ENCODE measurements around the gene HIP1R. TPM values are rescaled to one million over a fixed set of nuclear protein-coding genes. Genes with fewer than 3 reads are reported as not detected.
"Not testable (repeated sequence)": the region's sequence is repeated elsewhere in the genome, so short reads cannot be mapped to it uniquely, and the experiment has no call there.

HIP1R gene
- total RNA-seq, 2 donors from 2014 or later: 42.6 to 74.2 TPM

GRCh38 chr12:122888232-122888752 is 53.0 kb downstream of the HIP1R start:
- Histone ChIP-seq H3K9me3 (no peaks in the 10 kb centered on the region), H3K27ac (peak overlapping the region; percentile 88), H3K4me3 (peak overlapping the region; percentile 18), H3K9ac (ENCODE audit: low read depth in 2 of 2, low read length in 2 of 2) (peak overlapping the region; percentile 57 to 90), H3K27me3 (no peaks in the 10 kb centered on the region), H3K4me1 (peaks cover 26% of the 10 kb centered on the region), H3K36me3 (no peaks in the 10 kb centered on the region)
- TF ChIP-seq CTCF (IDR thresholded peaks at IDR 0.05): no peak
- intact Hi-C loops (cut with DNase I): no loop called here
- DNase-seq: peak; percentile 74

DNA sequence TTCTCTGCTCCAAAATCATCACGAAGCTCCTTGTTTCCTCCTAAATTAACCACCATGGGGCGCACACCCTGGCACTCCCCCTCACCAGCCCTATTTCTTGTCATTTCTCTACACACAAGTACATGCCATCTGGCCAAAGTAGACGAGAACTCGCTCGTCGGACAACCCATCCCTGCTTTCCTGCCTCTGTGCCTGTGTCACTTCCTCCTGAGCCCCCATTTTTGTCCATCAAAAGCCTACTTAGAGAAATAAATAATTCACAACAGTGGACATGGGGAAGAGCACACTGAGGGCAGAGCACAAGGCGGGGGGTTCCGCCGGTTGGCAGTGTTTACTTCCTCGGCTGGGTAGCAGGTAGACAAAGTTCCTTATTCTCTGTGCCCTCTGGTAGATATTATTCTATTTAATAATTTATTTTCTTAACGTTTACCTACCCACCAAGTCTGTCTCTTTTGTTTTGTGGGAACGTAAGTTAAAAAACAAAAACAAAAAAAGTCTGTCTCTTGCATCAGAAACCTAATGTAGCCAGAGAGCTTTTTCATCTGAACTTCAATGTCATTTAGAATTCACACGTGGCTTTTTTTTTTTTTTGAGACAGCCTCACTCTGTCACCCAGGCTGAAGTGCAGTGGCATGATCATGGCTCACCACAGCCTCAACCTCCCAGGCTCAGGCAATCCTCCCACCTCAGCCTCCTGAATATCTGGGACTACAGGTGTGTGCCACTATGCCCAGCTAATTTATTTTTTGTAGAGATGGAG is 54.7 kb downstream of the HIP1R start:
- TF ChIP-seq CTCF (IDR thresholded peaks at IDR 0.05): no peak
- Histone ChIP-seq H3K9ac (ENCODE audit: low read depth in 2 of 2, low read length in 2 of 2) (peak overlapping the region in 1 of 2 donors; percentile 90), H3K36me3 (no peaks in the 10 kb centered on the region), H3K27me3 (no peaks in the 10 kb centered on the region), H3K4me3 (no peak overlapping the region), H3K4me1 (peaks cover 26% of the 10 kb centered on the region), H3K9me3 (no peaks in the 10 kb centered on the region), H3K27ac (peak overlapping the region; percentile 88)
- intact Hi-C loops (cut with DNase I): no loop called here
- DNase-seq: no peak

DNA sequence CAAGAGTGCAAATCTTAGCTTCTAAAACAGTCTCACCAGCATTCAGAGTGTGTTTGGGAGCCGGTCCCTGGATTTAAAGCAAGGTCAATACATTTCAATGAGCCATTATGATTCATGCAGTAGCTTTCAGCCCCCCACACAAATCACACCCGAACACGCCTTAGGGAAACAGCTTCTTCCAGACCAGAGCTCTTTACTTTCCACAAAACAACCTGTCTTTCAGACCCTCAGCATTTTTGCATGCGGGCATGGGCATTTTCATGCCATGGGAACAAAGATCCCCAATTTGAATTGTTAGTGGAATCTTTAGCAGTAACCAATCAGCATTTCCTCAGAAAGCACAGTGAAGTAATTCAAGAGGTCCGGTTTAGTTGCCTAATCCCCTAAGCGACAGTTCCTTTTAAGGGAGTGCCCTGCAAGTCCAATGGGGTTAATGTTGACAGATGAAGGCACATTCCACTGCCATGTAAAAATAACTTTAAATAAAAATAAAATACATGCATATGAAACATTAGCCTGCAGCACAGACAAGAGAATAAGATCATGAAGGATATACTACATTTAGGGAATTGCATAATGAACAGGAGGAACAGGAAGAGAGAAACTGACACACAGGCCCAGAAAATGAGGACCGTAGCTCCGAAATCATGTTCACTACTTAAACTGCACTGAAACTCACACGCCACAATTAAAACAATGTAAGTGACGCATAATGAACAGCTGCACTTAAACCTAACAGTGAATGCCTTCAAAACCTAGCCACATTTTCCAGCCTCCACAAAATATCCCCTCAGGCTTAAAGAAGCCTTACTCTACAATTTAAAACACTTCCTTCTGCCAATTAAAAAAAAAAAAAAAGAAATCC is 56.6 kb downstream of the HIP1R start:
- H3K9ac ChIP-seq (ENCODE audit: low read depth in 2 of 2, low read length in 2 of 2): peak overlapping the region; percentile 60 to 100
- peak; percentile 62 for DNase-seq
- peaks cover 24% of the 10 kb centered on the region for H3K4me1 ChIP-seq
- intact Hi-C loops (cut with DNase I): no loop called here
- peak overlapping the region; percentile 72 for H3K27ac ChIP-seq
- no peaks in the 10 kb centered on the region for H3K9me3 ChIP-seq
- H3K27me3 ChIP-seq: no peaks in the 10 kb centered on the region
- TF ChIP-seq CTCF (IDR thresholded peaks at IDR 0.05): no peak
- H3K36me3 ChIP-seq: no peaks in the 10 kb centered on the region
- peak overlapping the region; percentile 14 for H3K4me3 ChIP-seq

DNA sequence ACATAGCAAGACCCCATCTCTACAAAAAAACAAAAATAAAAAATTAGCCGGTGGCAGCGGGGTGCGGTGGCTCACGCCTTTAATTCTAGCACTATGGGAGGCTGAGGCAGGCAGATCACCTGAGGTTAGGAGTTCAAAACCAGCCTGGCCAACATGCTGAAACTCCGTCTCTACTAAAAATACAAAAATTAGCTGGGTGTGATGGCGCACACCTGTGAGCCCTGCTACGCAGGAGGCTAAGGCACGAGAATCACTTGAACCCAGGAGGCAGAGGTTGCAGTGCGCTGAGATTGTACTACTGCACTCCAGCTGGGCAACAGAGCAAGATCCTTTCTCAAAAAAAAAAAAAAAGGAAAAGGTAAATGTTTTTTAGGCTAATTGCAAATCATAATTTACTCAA is 57.5 kb downstream of the HIP1R start:
- Histone ChIP-seq H3K4me1 (peaks cover 17% of the 10 kb centered on the region), H3K27ac (peak overlapping the region; percentile 72), H3K9ac (ENCODE audit: low read depth in 2 of 2, low read length in 2 of 2) (peak overlapping the region; percentile 43 to 100)
- H3K9me3 ChIP-seq; H3K27me3 ChIP-seq; intact Hi-C loops (cut with DNase I); H3K4me3 ChIP-seq; H3K36me3 ChIP-seq; DNase-seq: not testable (repeated sequence)

DNA sequence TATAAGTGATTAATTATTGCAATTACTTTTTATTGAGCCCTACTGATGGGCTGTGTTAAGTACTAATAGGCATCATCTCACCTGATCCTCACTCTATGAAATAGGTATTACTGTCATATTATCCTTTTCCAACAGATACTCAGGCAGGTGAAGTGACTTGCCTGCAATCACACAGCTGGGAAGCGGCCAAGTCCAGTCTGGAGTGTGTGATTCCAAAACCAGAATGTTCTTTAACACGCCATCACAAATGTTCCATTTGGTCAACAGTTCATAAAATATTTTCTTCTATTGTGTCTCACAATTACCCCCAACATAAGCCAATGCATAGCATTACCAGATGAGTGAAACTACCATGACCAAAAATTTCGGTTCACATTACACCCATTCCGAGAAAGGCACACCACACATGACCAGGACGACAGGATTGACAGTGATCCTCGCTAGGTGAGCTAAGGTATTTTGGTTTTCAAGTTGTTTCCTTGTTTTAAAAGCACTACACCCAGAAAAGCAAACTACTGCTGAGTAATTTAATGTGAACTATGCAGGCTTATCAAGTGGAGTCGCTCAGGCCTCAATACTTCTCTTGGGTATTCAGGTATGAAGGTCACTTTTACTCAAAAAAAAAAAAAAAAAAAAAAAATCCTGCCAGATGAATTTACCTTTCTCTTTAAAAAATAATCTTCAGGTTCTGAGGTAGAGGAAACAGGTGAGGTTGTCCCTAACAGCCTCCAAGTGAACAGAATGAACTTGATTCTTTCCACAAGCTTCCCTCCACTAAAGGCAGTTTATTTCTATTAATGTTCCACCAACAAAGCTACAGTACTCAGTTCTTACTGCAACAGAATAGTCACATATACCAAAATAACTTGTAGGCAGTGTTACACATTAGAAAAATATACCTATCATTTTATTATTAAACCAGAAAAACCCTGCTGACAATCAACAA is 58.2 kb downstream of the HIP1R start:
- H3K27ac ChIP-seq: peak overlapping the region; percentile 72
- peak; percentile 74 for DNase-seq
- peak overlapping the region; percentile 53 for H3K4me3 ChIP-seq
- intact Hi-C loops (cut with DNase I): no loop called here
- H3K9me3 ChIP-seq: no peaks in the 10 kb centered on the region
- no peaks in the 10 kb centered on the region for H3K36me3 ChIP-seq
- TF ChIP-seq CTCF (IDR thresholded peaks at IDR 0.05): no peak
- H3K9ac ChIP-seq (ENCODE audit: low read depth in 2 of 2, low read length in 2 of 2): peak overlapping the region in 1 of 2 donors; percentile 100
- no peaks in the 10 kb centered on the region for H3K27me3 ChIP-seq
- H3K4me1 ChIP-seq: peaks cover 11% of the 10 kb centered on the region
